GM19238 (cell line): ENCODE measurements around the gene CDKAL1.

Experiments
- DNase-seq: peaks from one replicate; pipeline ENCODE4 v3.0.0; 2011; ENCODE audit warnings: low spot score; ENCODE audit not compliant: insufficient read length

CDKAL1 gene

GRCh38 chr6:21273451-21273850 lies 739.2 kb downstream of the CDKAL1 start:
- DNase-seq: no peak

GRCh38 chr6:21274851-21275250 lies 740.6 kb downstream of the CDKAL1 start:
- DNase-seq: no peak

DNA sequence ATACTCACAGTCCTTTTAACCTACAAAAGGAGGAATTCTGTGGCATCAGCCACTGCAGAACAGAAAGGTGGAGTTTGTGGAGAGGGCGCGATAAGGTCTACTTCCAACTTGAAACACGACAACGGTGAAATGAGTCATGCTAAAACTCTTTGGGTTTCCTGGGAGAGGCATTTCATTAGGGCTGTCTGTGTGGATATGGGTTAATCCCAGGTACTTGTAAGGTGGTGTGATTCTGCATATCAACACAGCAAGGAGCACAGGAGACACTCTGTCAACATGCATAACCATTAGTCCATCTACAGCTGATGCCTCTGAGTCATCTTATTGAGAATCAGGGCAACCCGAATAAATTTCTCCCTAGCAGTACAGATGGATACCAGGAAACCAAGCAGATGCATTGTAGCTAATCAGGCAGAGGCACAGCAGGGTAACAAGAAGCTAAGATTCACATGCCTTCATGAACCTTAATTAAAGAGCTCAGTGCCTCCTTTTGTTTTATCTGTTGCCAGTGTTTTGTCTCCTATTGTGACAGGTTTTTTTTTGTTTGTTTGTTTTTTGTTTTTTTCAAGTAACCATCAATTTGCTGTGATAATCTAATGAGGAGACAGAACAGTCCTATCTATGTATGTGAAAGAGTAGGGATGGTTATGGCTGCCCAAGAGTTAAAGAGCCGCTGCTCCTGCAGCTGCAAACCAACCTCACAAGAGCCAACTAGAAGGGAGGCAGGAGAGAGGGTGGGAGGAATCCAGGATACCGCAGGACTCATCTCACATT lies 743.5 kb downstream of the CDKAL1 start:
- no peak for DNase-seq

DNA sequence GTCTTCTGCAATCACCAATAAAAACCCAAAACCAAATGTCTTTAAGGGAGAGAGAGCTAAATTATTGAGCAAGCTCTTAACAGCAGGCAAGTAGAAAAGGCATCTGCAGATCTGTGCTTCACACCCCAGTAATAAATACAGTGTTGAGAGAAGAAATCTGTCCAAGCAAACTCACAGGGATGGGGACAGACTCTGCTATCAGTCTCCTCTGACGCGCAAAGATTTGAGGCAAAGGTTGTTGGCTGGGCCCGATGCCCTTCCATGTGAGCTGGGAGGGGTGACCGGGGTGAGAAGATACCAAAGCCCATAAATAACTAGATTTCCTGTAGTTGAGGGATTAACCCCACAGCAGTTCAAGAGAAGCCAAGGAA lies 744.1 kb downstream of the CDKAL1 start:
- DNase-seq: no peak

DNA sequence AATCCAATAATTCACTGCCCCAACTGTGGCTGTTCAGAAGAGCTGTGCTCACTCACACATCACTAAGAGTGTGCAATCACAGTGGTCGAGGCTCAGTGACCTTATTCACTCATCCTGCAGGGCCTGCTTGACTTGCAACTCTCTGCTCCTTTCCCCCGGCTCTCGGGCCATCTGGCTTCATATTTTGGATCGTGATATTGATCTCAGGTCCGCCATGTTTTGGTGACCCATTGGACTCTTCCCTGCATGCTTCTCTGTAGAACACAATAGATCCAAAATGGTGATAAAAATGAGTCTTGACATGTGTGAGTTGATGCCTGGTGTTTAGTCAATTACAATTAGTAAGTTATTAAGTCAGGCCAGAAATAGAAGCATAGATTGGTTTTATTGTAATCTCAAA lies 745.4 kb downstream of the CDKAL1 start:
- no peak for DNase-seq

GRCh38 chr6:21281366-21281765 lies 747.1 kb downstream of the CDKAL1 start:
- DNase-seq: no peak
